ENCODE results near the gene OR10A4.
"Not testable (repeated sequence)": the region's sequence is repeated elsewhere in the genome, so short reads cannot be mapped to it uniquely, and the experiment has no call there.

OR10A4 gene

GRCh38 chr11:6876325-6876724 is at the start of gene OR10A4:
Gene OR10A4 (plus strand): TSS chr11:6876625. CDS start chr11:6876648, 23 bp downstream.
- DNase-seq (ENCODE audit: low read depth in 1 of 2, low spot score in 1 of 2): no peak
- no peak for TF ChIP-seq JUND (IDR thresholded peaks at IDR 0.05; ENCODE audit: low read depth)
- in situ Hi-C loops (cut with HindIII; ENCODE audit: low pct_unique_long_range_greater_than_20kb, low sequenced_read_pairs): no loop called here

- in situ Hi-C loops (cut with HindIII; ENCODE audit: low pct_unique_long_range_greater_than_20kb, low sequenced_read_pairs): no loop called here
- no peak for TF ChIP-seq JUND (IDR thresholded peaks at IDR 0.05; ENCODE audit: low read depth)
- no peak for DNase-seq (ENCODE audit: low read depth in 1 of 2, low spot score in 1 of 2)
Observed at GRCh38 chr11:6828103-6828502, 48.3 kb upstream of the OR10A4 start.

GRCh38 chr11:6833356-6833755 is 43.1 kb upstream of the OR10A4 start:
- no peak for TF ChIP-seq JUND (IDR thresholded peaks at IDR 0.05; ENCODE audit: low read depth)
- in situ Hi-C loops (cut with HindIII; ENCODE audit: low pct_unique_long_range_greater_than_20kb, low sequenced_read_pairs): no loop called here

GRCh38 chr11:6834021-6834420 is 42.4 kb upstream of the OR10A4 start:
- no peak for DNase-seq (ENCODE audit: low read depth in 1 of 2, low spot score in 1 of 2)
- in situ Hi-C loops (cut with HindIII; ENCODE audit: low pct_unique_long_range_greater_than_20kb, low sequenced_read_pairs): no loop called here
- no peak for TF ChIP-seq JUND (IDR thresholded peaks at IDR 0.05; ENCODE audit: low read depth)

More at GRCh38 chr11:6833356-6833755, 43.1 kb upstream of the OR10A4 start:
- DNase-seq (ENCODE audit: low read depth in 1 of 2, low spot score in 1 of 2): no peak

GRCh38 chr11:6841694-6842093 is 34.7 kb upstream of the OR10A4 start:
- in situ Hi-C loops (cut with HindIII; ENCODE audit: low pct_unique_long_range_greater_than_20kb, low sequenced_read_pairs): no loop called here
- no peak for TF ChIP-seq JUND (IDR thresholded peaks at IDR 0.05; ENCODE audit: low read depth)
- no peak for DNase-seq (ENCODE audit: low read depth in 1 of 2, low spot score in 1 of 2)

- in situ Hi-C loops (cut with HindIII; ENCODE audit: low pct_unique_long_range_greater_than_20kb, low sequenced_read_pairs): no loop called here
- no peak for TF ChIP-seq JUND (IDR thresholded peaks at IDR 0.05; ENCODE audit: low read depth)
- no peak for DNase-seq (ENCODE audit: low read depth in 1 of 2, low spot score in 1 of 2)
Observed at GRCh38 chr11:6843670-6844069, 32.8 kb upstream of the OR10A4 start.

GRCh38 chr11:6844356-6844755 is 32.1 kb upstream of the OR10A4 start:
- no peak for TF ChIP-seq JUND (IDR thresholded peaks at IDR 0.05; ENCODE audit: low read depth)
- in situ Hi-C loops (cut with HindIII; ENCODE audit: low pct_unique_long_range_greater_than_20kb, low sequenced_read_pairs): no loop called here
- DNase-seq (ENCODE audit: low read depth in 1 of 2, low spot score in 1 of 2): no peak

GRCh38 chr11:6845383-6845782 is 31.0 kb upstream of the OR10A4 start, which contains the start of gene OR10A5:
Gene OR10A5 (plus strand): TSS chr11:6845683. CDS start chr11:6845683, 0 bp downstream.
- no peak for DNase-seq (ENCODE audit: low read depth in 1 of 2, low spot score in 1 of 2)
- TF ChIP-seq JUND (IDR thresholded peaks at IDR 0.05; ENCODE audit: low read depth): no peak
- in situ Hi-C loops (cut with HindIII; ENCODE audit: low pct_unique_long_range_greater_than_20kb, low sequenced_read_pairs): no loop called here

GRCh38 chr11:6850526-6850925 is 25.9 kb upstream of the OR10A4 start:
- in situ Hi-C loops (cut with HindIII; ENCODE audit: low pct_unique_long_range_greater_than_20kb, low sequenced_read_pairs): no loop called here
- no peak for DNase-seq (ENCODE audit: low read depth in 1 of 2, low spot score in 1 of 2)
- no peak for TF ChIP-seq JUND (IDR thresholded peaks at IDR 0.05; ENCODE audit: low read depth)

- in situ Hi-C loops (cut with HindIII; ENCODE audit: low pct_unique_long_range_greater_than_20kb, low sequenced_read_pairs); DNase-seq (ENCODE audit: low read depth in 1 of 2, low spot score in 1 of 2): not testable (repeated sequence)
Observed at GRCh38 chr11:6854801-6855200, 21.6 kb upstream of the OR10A4 start.

GRCh38 chr11:6855971-6856541 is 20.4 kb upstream of the OR10A4 start:
- in situ Hi-C loops (cut with HindIII; ENCODE audit: low pct_unique_long_range_greater_than_20kb, low sequenced_read_pairs): no loop called here
- TF ChIP-seq JUND (IDR thresholded peaks at IDR 0.05; ENCODE audit: low read depth): no peak
- no peak for DNase-seq (ENCODE audit: low read depth in 1 of 2, low spot score in 1 of 2)

GRCh38 chr11:6856871-6857270 is 19.6 kb upstream of the OR10A4 start:
- in situ Hi-C loops (cut with HindIII; ENCODE audit: low pct_unique_long_range_greater_than_20kb, low sequenced_read_pairs): no loop called here
- DNase-seq (ENCODE audit: low read depth in 1 of 2, low spot score in 1 of 2): no peak
- no peak for TF ChIP-seq JUND (IDR thresholded peaks at IDR 0.05; ENCODE audit: low read depth)

GRCh38 chr11:6862961-6863360 is 13.5 kb upstream of the OR10A4 start, which contains the start of gene OR10A2:
Gene OR10A2 (plus strand): TSS chr11:6863057. CDS start chr11:6869755, 6,698 bp downstream.
- DNase-seq (ENCODE audit: low read depth in 1 of 2, low spot score in 1 of 2): peak in 1 of 2 experiments; percentile 2

GRCh38 chr11:6864438-6864837 is 12.0 kb upstream of the OR10A4 start:
- in situ Hi-C loops (cut with HindIII; ENCODE audit: low pct_unique_long_range_greater_than_20kb, low sequenced_read_pairs): no loop called here
- TF ChIP-seq JUND (IDR thresholded peaks at IDR 0.05; ENCODE audit: low read depth): no peak
- no peak for DNase-seq (ENCODE audit: low read depth in 1 of 2, low spot score in 1 of 2)

More at GRCh38 chr11:6862961-6863360, 13.5 kb upstream of the OR10A4 start, which contains the start of gene OR10A2:
- TF ChIP-seq JUND (IDR thresholded peaks at IDR 0.05; ENCODE audit: low read depth): no peak
- in situ Hi-C loops (cut with HindIII; ENCODE audit: low pct_unique_long_range_greater_than_20kb, low sequenced_read_pairs): no loop called here

Measured in T47D (cell line).